CD14-positive monocyte (primary cell): ENCODE results near the gene TMBIM4. TPM values are rescaled to one million over a fixed set of nuclear protein-coding genes. Genes with fewer than 3 reads are reported as not detected.

Source experiments
- DNase-seq, 3 donors: peaks; one replicate each; pipeline ENCODE4 v3.0.0-alpha.2; 2011 to 2022
- H2AFZ ChIP-seq: 2 replicates; pipeline ENCODE4 v1.6.0; 2012; ENCODE audit warnings: mild to moderate bottlenecking, low read depth, low read length, inconsistent platforms; ENCODE audit not compliant: insufficient read depth, poor library complexity, severe bottlenecking
- H3K27ac ChIP-seq, 2 donors: 1 replicate in 1 of 2; 2 replicates in 1 of 2; pipeline ENCODE4 v1.5.1; 2012 to 2013; ENCODE audit warnings: low read length in 2 of 2, control low read depth in 1 of 2, inconsistent platforms in 1 of 2, low read depth in 1 of 2, mild to moderate bottlenecking in 1 of 2
- H3K27me3 ChIP-seq, 2 donors: one replicate each; pipeline versions ENCODE4 v1.6.0 to v1.6.1; 2011 to 2013; ENCODE audit warnings: low read length in 2 of 2; ENCODE audit not compliant: control insufficient read depth in 2 of 2, insufficient read depth in 2 of 2
- H3K36me3 ChIP-seq, 2 donors: replicated peaks in 1 of 2; 1 replicate in 1 of 2; 2 replicates in 1 of 2; pipeline versions ENCODE4 v1.5.1 to v1.6.1; 2012 to 2013; ENCODE audit warnings: low read length in 2 of 2, control low read depth in 1 of 2, inconsistent platforms in 1 of 2, mild to moderate bottlenecking in 1 of 2; ENCODE audit not compliant: insufficient read depth in 2 of 2, control insufficient read depth in 1 of 2
- H3K4me1 ChIP-seq, 2 donors: 1 replicate in 1 of 2; 2 replicates in 1 of 2; pipeline versions ENCODE4 v1.5.1 to v1.6.1; 2012 to 2013; ENCODE audit warnings: low read length in 2 of 2, control low read depth in 1 of 2, inconsistent platforms in 1 of 2, mild to moderate bottlenecking in 1 of 2, moderate library complexity in 1 of 2; ENCODE audit not compliant: insufficient read depth in 2 of 2, control insufficient read depth in 1 of 2
- H3K4me2 ChIP-seq: replicated peaks from 2 replicates; pipeline ENCODE3; 2012; ENCODE audit warnings: low read length, moderate library complexity, mild to moderate bottlenecking; ENCODE audit not compliant: poor library complexity, severe bottlenecking; ENCODE audit errors: extremely low read depth
- H3K4me3 ChIP-seq, 3 experiments: fragments of 200-600 bp in 1 of 3; sonication (generic) in 1 of 3; replicated peaks in 1 of 3; 1 replicate in 2 of 3; 2 replicates in 1 of 3; pipeline ENCODE4 v1.5.1; 2011 to 2013; ENCODE audit warnings: low read length in 3 of 3, mild to moderate bottlenecking in 3 of 3, control low read depth in 2 of 3, low read depth in 2 of 3, inconsistent platforms in 1 of 3, moderate library complexity in 1 of 3
- H3K79me2 ChIP-seq: 2 replicates; pipeline ENCODE4 v1.6.0; 2012; ENCODE audit warnings: mild to moderate bottlenecking, control low read depth, inconsistent platforms, low read length, moderate library complexity; ENCODE audit not compliant: insufficient read depth
- H3K9ac ChIP-seq: 2 replicates; pipeline ENCODE4 v1.6.0; 2017; ENCODE audit warnings: low read length, mild to moderate bottlenecking; ENCODE audit not compliant: insufficient read depth, poor library complexity, severe bottlenecking
- H3K9me3 ChIP-seq, 2 donors: replicated peaks in 1 of 2; 1 replicate in 1 of 2; 2 replicates in 1 of 2; pipeline versions ENCODE4 v1.5.1 to v1.6.1; 2012 to 2013; ENCODE audit warnings: low read length in 2 of 2, control low read depth in 1 of 2; ENCODE audit not compliant: control insufficient read depth in 1 of 2, insufficient read depth in 1 of 2
- H4K20me1 ChIP-seq: 2 replicates; pipeline ENCODE4 v1.6.0; 2012; ENCODE audit warnings: mild to moderate bottlenecking, low read length, control low read depth, moderate library complexity; ENCODE audit not compliant: insufficient read depth
- H3K27ac Mint-ChIP-seq, 7 donors: one replicate each; pipeline ENCODE4 v1.8.0; 2020; ENCODE audit warnings: mild to moderate bottlenecking in 7 of 7, mixed read lengths in 7 of 7, moderate library complexity in 6 of 7, inconsistent platforms in 2 of 7
- H3K27me3 Mint-ChIP-seq, 3 donors: one replicate each; pipeline ENCODE4 v1.8.0; 2021 to 2022; ENCODE audit warnings: low read depth in 3 of 3, mild to moderate bottlenecking in 3 of 3, mixed read lengths in 3 of 3, moderate library complexity in 3 of 3, inconsistent platforms in 1 of 3
- H3K36me3 Mint-ChIP-seq, 2 donors: one replicate each; pipeline ENCODE4 v1.8.0; 2020; ENCODE audit warnings: mixed read lengths in 2 of 2, inconsistent platforms in 1 of 2, mild to moderate bottlenecking in 1 of 2
- H3K4me1 Mint-ChIP-seq: one replicate; pipeline ENCODE4 v1.8.0; 2020; ENCODE audit warnings: mild to moderate bottlenecking, mixed read lengths
- H3K4me3 Mint-ChIP-seq, 2 donors: one replicate each; pipeline ENCODE4 v1.8.0; 2020; ENCODE audit warnings: mild to moderate bottlenecking in 2 of 2, mixed read lengths in 2 of 2, moderate library complexity in 1 of 2
- H3K9me3 Mint-ChIP-seq, 7 donors: one replicate each; pipeline ENCODE4 v1.8.0; 2020 to 2022; ENCODE audit warnings: mixed read lengths in 7 of 7, mild to moderate bottlenecking in 6 of 7, moderate library complexity in 6 of 7, inconsistent platforms in 2 of 7
- CTCF ChIP-seq: fragments of 200-600 bp; IDR thresholded peaks from one replicate; pipeline ENCODE4 v1.8.0; 2022; ENCODE audit warnings: antibody characterized with exemption, mild to moderate bottlenecking
- WGBS: methylation state at CpG from one replicate; pipeline ENCODE4 v1.1.5; 2013; ENCODE audit warnings: missing lambda C conversion rate; ENCODE audit not compliant: insufficient coverage; 5-methylcytosine and 5-hydroxymethylcytosine counted together
- intact Hi-C, 2 donors: fragments of 100-400 bp; cut with micrococcal nuclease; formaldehyde crosslinking; loops; one replicate each; pipeline versions ENCODE4 v1.15.0 to v1.15.1; 2023
- polyA plus RNA-seq, 3 donors: library from polyadenylated mRNA; depleted of rRNA in 1 of 3; unstranded in 2 of 3; stranded (reverse) in 1 of 3; fragments of 300-500 nt in 2 of 3; fragments of >200 nt in 1 of 3; fragmentation: Illumina TruSeq in 2 of 3; gene quantifications; 1 replicate in 2 of 3; 2 replicates in 1 of 3; pipeline ENCODE4 v1.2.3, GENCODE V29; 2012 to 2021

The TMBIM4 gene
- polyA plus RNA-seq, 3 donors, result 153 to 823 (median 694) TPM

GRCh38 chr12:66191547-66192126 is 21.8 kb upstream of the TMBIM4 start:
- peaks cover 75% of the 10 kb centered on the region for H3K4me1 Mint-ChIP-seq
- peak overlapping the region; percentile 85 to 97 for H3K4me3 Mint-ChIP-seq
- H3K27me3 Mint-ChIP-seq, result no peaks in the 10 kb centered on the region
- Histone ChIP-seq H3K4me1 (peaks cover 81 to 86% of the 10 kb centered on the region in 2 donors), H3K27ac (peak overlapping the region; percentile 77 to 98), H3K36me3 (peaks cover 11 to 17% of the 10 kb centered on the region in 2 donors), H3K4me2 (peak overlapping the region; percentile 89), H4K20me1 (peaks cover 53% of the 10 kb centered on the region), H3K27me3 (no peaks in the 10 kb centered on the region), H3K4me3 (peak overlapping the region; percentile 86 to 96 (median 94)), H3K79me2 (peaks cover 74% of the 10 kb centered on the region), H2AFZ (no peak overlapping the region), H3K9me3 (no peaks in the 10 kb centered on the region), H3K9ac (peak overlapping the region; percentile 90)
- intact Hi-C loops, result loop anchor here (5.0 to 10.0 kb wide), 2 partner anchors 46 to 47 kb away; no protein-coding TSS in a partner anchor
- peak overlapping the region; percentile 95 to 100 (median 99) for H3K27ac Mint-ChIP-seq
- WGBS, result 0% methylated on average over 1 of the region's 7 CpGs
- H3K9me3 Mint-ChIP-seq, result peaks cover 0 to 5% (median 0%) of the 10 kb centered on the region in 7 donors
- no peak for DNase-seq
- no peak for TF ChIP-seq CTCF
- H3K36me3 Mint-ChIP-seq, result peaks cover 28 to 31% of the 10 kb centered on the region in 2 donors

- Mint-ChIP-seq H3K27ac (peak overlapping the region; percentile 95 to 100 (median 99)), H3K4me3 (peak overlapping the region; percentile 85 to 97), H3K4me1 (peaks cover 72% of the 10 kb centered on the region), H3K27me3 (no peaks in the 10 kb centered on the region), H3K36me3 (peaks cover 22 to 31% of the 10 kb centered on the region in 2 donors), H3K9me3 (peaks cover 0 to 5% (median 0%) of the 10 kb centered on the region in 7 donors)
- Histone ChIP-seq H3K4me2 (peak overlapping the region; percentile 89), H3K9me3 (no peaks in the 10 kb centered on the region), H3K27me3 (no peaks in the 10 kb centered on the region), H3K4me1 (peaks cover 81 to 82% of the 10 kb centered on the region in 2 donors), H4K20me1 (peaks cover 47% of the 10 kb centered on the region), H3K4me3 (peak overlapping the region; percentile 86 to 96 (median 94)), H3K79me2 (peaks cover 65% of the 10 kb centered on the region), H3K9ac (peak overlapping the region; percentile 90), H2AFZ (no peak overlapping the region), H3K36me3 (peaks cover 10 to 17% of the 10 kb centered on the region in 2 donors), H3K27ac (peak overlapping the region; percentile 77 to 98)
- DNase-seq, result peak; percentile 66 to 82 (median 81)
- WGBS, result no CpG with 5 or more reads among the region's 1 CpG
- no peak for TF ChIP-seq CTCF
- intact Hi-C loops, result loop anchor here (5.0 to 10.0 kb wide), 2 partner anchors 46 to 47 kb away; no protein-coding TSS in a partner anchor
Observed at GRCh38 chr12:66190519-66191370, 20.9 kb upstream of the TMBIM4 start.
